Measurements from ENCODE around the gene TOR1A.
"Not testable (repeated sequence)": the region's sequence is repeated elsewhere in the genome, so short reads cannot be mapped to it uniquely, and the experiment has no call there.

Gene TOR1A

DNA sequence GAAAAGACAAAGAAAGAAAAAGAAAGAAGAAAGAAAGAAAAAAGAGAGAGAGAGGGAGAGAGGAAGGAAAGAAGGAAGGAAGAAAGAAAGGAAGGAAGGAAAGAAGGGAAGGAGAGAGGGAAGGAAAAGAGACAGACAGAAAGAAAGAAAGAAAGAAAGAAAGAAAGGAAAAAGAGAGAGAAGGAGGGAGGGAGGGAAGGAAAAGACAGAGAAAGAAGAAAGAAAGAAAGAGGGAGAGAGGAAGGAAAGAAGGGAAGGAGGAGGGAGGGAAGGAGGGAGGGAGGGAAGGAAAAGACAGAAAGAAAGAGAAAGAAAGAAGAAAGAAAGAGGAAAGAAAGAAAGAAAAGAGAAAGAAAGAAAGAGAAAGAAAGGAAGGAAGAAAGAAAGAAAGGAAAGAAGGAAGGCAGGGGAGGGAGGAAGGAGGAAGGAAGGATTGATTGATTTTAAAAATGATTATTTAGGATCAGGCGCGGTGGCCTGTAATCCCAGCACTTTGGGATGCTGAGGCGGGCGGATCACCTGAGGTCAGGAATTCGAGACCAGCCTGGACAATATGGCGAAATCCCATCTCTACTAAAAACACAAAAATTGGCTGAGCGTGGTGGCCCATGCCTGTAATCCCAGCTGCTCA lies 44.3 kb downstream of the TOR1A start:
- DNase-seq: no peak

GRCh38 chr9:129778469-129778868 lies 45.5 kb downstream of the TOR1A start:
- DNase-seq: no peak

- DNase-seq: no peak
Measured at GRCh38 chr9:129777769-129778130, 46.2 kb downstream of the TOR1A start.

DNA sequence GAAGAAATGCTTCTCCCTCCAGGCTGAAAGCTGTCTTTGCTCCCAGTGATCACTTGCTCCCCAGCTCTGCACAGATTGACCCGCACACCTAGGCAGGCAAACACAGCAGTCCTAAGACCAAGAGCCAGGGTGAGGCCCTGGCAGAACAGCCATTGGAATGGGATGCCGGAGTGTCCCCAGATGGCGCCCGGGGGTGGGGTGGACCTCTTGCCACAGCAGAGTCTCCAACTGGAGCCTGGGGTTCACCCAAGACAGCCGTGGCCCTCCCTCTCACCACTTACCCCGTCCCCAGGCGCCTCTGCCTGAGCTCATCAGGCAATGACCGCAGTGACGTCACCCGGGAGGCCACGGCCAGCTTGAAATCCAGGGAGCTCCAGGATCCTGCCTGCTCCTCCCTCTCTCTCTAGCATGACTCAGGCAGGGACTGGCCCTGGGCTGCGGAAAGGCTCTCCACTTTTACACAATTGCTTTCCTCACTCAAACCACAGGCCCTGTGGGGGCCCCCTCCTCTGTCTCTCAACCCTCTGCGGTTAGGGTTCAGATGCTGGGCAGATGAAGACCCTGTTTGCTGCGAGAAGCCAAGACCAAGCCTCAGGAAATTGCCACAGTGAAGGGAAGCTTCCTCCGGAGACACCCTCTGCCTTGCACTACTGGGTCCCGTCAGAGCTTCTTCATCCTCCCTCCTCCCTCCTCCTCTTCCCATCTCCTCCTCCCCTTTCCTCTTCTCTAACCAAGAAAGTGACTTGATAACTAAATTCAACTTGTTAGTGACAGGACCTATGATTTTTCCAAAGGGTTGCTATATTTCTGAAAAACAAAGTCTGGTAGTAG lies 46.8 kb downstream of the TOR1A start:
- DNase-seq: peak in 1 of 2 experiments; percentile 10

DNA sequence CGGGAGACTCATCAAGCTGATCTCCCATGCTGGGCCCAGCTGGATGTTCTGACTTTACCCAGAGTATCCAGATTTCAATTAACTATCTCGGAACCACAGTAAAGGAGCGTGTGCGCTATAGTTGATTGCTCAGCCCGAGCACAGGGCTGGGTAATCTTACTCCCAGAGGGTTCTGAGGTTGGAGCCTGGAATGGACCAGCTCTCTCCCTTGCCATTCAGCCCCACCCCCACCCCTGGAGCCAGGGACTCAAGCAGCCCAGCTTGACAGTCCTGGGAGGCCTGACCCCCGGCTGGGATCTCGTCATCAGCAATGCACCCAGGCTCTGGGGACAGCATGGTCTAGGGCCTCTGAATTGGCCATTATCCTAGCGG lies 47.4 kb downstream of the TOR1A start:
- DNase-seq: no peak

DNA sequence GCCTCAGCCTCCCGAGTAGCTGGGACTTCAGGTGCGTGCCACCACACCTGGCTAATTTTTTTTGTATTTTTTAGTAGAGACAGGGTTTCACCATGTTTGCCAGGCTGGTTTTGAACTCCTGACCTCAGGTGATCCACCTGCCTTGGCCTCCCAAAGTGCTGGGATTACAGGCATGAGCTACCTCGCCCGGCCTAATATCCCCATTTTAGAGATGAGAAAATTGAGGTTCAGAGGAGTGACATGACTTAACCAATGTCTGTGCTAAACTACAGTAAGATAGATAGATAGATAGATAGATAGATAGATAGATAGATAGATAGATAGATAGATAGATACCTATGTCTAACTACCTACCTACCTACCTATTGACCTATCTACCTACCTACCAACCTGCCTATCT lies 47.8 kb downstream of the TOR1A start:
- not testable (repeated sequence) for DNase-seq

DNA sequence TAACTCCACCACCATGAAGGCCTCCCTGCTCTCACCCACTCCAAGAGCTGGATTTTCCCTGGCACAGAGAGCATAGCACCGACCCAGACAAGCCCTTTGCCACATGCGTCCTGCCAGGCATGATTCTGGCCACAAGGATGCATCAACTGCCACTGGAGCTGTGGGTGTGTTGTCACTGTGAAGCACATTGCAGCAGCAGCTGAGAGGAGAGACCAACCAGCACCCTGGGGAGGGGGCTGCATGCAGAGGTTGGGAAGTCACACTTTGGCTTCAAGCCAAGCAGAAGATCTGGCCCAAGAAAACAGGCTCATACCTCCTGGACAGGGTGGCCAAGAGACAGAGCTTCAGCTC lies 48.5 kb downstream of the TOR1A start:
- DNase-seq: no peak

DNA sequence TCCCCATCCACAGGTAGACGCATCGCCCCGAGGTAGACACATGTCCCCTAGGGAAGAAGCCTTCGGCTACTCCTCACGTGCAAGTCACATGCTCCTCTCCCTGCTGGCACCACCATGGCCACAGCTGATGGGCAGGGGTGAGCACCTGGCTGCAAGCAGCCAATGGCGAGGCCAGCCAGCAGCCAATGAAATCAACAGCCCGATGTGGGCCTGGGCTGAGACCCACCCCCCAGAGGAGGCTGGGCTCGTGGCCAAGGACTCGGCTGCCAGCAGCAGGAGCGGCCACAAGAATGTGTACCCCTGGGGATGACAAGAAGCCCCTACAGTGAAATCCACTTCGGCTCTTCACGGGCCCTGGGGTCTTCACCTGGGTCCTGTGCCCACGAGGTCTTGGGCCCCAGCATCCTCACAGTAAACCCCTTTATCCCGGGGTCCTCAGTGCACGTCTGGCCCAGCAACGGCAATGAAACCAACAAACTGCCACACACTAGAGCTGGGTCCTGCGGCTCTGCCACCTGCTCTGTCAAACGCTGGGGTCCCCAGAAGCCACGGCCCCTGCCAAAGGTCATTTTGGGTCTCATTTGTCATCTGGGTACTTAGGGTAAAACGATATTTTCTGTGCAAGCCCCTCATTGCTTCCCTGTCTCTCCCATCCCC lies 49.0 kb downstream of the TOR1A start:
- no peak for DNase-seq

GRCh38 chr9:129773262-129774048 lies 50.5 kb downstream of the TOR1A start:
- DNase-seq: no peak

DNA sequence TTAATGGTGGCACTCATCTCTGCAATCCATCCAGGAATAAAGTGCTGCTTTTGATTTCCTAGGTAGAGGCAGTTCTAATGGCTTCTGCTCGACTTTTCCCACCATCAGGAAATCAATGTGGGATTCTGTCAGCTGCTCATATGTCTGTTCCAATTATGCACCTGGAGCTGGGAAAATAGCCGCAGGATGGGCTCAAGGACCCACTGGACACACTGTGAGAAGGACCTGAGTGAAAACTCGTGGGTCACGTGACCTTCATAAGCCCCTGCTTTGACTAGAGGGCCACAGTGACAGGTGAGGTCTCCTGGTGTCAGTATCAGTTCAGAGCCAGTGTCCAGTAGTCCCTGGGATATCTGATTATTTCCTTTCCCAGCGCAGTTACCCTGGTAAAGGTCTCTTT lies 53.2 kb downstream of the TOR1A start:
- no peak for DNase-seq

- DNase-seq: no peak
Measured at GRCh38 chr9:129769669-129770068, 54.3 kb downstream of the TOR1A start.

DNA sequence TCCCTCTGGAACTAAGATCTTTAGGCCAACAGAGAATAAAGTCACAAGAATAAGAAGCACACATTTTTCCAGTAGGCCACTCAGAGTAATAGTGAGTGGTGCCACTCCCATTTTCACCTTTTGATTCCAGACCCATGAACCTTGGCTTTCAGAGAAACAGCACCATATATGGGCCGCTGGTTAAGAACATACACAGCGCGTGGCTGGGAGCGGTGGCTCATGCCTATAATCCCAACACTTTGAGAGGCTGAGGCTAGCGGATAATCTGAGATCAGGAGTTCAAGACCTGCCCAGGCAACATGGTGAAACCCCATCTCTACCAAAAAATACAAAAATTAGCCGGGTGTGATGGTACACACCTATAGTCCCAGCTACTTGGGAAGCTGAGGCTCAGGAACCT lies 55.5 kb downstream of the TOR1A start:
- no peak for DNase-seq

GRCh38 chr9:129765764-129766317 lies 58.1 kb downstream of the TOR1A start:
- DNase-seq: no peak

GRCh38 chr9:129762985-129763926 lies 60.7 kb downstream of the TOR1A start:
- DNase-seq: no peak

All from activated CD4-positive, alpha-beta T cell treated with anti-CD3 and anti-CD28 coated beads, Interleukin-2, amount 50 U/mL, for 4 hours (primary cell).